ENCODE data around the gene MICU2.

DNA sequence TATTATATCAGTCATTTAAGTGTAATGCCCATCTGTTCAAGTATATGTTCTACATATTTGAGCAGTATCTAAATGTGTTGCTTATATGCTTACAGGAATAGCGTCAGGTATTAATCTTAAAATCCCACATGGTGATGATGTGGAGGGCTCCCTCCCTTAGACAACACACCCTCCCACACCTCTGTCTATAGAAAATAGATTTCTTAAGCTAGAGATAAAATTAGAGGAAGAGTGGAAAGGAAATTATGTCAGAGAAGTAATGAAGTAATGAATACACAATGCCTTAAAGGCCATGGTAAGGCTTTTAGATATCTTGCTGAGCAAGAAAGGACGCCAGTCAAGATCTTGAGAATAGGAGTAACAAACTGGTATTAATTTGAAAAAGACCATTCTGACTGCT, 157.3 kb downstream of the MICU2 start:
- TF ChIP-seq, protein P1, sequence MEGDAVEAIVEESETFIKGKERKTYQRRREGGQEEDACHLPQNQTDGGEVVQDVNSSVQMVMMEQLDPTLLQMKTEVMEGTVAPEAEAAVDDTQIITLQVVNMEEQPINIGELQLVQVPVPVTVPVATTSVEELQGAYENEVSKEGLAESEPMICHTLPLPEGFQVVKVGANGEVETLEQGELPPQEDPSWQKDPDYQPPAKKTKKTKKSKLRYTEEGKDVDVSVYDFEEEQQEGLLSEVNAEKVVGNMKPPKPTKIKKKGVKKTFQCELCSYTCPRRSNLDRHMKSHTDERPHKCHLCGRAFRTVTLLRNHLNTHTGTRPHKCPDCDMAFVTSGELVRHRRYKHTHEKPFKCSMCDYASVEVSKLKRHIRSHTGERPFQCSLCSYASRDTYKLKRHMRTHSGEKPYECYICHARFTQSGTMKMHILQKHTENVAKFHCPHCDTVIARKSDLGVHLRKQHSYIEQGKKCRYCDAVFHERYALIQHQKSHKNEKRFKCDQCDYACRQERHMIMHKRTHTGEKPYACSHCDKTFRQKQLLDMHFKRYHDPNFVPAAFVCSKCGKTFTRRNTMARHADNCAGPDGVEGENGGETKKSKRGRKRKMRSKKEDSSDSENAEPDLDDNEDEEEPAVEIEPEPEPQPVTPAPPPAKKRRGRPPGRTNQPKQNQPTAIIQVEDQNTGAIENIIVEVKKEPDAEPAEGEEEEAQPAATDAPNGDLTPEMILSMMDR (IDR thresholded peaks at IDR 0.05): no peak
- TF ChIP-seq POLR2A (IDR thresholded peaks at IDR 0.05) (no peak), EP300 (IDR thresholded peaks at IDR 0.05) (no peak), POLR2AphosphoS5 (IDR thresholded peaks at IDR 0.05) (no peak)
